Pulmonary artery endothelial cell (primary cell): ENCODE data around the gene KANSL1. TPM values are rescaled to one million over a fixed set of nuclear protein-coding genes. Genes with fewer than 3 reads are reported as not detected.

ENCODE experiments used
- DNase-seq: peaks from one replicate; pipeline ENCODE4 v3.0.0-alpha.2; 2011; ENCODE audit warnings: low read depth, low spot score
- total RNA-seq: library from RNA; depleted of rRNA; stranded (reverse); fragments of >200 nt; gene quantifications from 2 replicates; pipeline ENCODE4 v1.2.3, GENCODE V29; 2014

The KANSL1 gene
- total RNA-seq, 1 donor from 2014 or later: 48.3 TPM

DNA sequence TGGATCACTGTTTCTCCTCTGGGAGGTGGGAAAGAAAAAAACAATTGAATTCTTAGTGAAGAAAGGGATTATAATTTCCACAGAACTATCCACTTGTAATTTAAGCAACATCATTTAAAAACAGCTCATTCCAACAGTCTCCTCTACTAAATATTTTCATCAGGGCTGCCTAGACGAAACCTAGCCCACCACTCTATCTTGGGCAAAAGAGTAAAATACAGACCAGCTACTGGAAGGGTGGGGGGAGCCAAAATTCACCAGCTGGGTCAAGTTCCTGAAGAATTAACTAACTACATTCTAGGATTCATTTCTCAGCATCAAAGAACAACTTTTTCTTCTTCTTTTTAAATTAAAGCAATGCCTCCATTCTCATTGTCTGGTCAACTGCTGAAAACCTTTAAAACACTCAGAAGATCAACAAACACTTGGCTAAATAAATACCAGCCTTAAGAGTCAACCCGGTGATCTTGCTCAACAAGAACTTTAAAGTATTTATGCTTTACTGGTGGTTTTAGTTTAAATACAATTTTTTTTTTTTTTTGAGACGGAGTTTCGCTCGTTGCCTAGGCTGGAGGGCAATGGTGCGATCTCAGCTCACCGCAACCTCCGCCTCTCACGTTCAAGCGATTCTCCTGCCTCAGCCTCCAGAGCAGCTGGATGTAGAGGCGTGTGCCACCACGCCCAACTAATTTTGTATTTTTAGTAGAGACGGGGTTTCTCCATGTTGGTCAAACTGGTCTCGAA lies 25.2 kb downstream of the KANSL1 start:
- DNase-seq: no peak

DNA sequence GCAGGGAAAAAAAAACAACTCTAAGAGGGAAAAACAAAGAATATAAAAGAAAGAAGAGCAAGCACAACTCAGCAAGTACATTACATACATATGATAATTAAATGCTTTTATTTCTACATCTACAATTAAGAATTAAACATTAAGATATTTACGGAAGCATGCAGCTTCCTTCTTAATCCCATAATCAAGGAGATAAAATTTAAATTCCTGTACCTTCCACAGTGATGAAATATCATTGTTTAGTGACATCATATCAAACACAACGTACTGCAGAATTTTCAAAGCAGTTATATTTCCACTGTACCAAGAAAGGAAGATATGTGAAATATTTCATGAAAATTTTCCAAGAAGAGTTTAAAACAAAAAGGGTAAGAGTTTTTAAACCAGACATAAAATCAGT lies 26.0 kb downstream of the KANSL1 start:
- no peak for DNase-seq

DNA sequence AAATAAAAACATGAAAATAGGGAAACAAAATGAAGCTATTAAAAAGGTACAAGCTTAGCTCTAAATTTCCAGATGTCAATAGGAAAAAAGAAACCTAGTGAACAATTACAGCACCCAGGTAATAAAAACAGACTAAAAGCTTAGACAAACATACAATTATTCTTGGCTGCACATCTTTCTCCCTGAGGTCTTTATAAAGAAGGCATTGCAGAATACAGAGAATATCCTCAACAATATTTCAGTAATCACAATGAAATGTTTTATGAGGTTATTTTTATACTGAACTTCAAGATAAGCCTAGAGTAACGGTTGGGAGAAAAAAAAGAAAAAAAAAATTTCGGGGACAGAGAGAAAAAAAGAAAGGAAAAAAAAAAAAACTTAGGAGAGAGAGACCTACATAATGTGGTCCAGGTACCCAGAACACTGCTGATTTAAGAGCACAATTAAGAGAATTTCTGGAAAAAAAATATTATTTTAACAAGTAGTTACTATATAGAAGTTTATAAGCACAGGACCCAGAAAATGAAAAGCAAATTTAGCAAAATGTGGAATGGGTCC lies 26.5 kb downstream of the KANSL1 start:
- DNase-seq: no peak

DNA sequence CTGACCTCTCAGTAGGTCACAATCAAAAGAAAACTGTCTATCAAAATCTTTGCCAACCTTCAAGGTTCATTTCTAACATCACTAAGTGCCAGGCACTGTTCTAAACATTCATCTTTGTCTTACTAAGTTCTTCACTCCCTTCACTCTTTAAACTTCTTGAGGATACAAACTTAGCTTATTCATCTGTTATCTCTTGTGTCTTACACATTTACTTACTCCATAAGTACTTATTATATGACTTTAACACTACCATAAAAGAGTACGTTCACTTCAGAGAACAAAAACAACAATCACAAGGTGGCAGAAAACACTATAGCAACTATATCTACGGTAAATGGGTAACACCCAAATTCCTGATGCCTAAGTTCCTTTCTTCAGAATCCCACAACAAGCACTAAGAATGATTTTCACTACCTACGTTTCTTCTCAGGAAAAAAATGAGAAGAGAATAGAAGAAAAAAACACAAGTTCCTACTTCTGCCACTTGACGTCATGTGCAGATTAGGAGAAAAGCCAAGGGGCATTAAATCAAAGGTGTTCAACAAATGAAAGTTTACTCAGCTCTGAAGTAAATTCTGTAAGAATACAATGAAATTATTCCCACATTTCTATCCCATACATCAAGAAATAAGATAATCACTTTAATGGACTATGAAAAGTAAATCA lies 29.2 kb downstream of the KANSL1 start:
- DNase-seq: no peak

DNA sequence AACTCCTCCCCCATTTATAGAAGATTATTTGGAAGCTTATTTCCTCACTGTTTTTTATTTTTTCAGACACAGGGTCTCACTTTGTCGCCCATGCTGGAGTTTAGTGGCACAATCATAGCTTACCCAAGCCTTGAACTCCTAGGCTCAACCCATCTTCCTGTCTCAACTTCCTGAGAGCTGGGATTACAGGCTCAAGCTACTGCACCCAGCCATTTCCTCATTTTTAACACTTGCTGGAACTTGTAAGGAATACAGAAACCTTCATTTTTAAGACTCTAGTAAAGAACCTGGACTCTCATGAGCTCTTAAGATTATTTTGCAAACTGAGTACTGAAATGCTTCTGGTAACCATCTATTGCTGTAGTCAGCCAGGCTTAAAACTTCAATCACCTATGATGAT lies 29.9 kb downstream of the KANSL1 start:
- no peak for DNase-seq

DNA sequence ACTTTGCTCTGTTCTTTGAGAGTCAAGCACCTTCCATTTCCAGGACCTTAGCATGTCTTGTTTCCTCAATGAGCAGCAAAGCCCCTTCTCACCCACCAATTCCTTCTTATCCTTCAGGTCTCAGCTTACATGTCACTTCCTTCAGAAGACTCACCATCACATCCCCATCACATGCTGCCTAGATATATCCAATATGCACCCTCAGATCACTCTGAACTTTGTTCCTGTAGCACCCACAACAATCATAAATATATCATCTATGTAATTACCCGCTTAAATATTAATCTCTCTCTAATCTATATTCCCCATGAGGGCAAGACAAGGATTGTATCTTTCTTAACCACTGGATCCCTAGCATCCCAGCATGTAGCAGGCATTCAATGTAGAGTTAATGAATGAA lies 30.4 kb downstream of the KANSL1 start:
- no peak for DNase-seq

DNA sequence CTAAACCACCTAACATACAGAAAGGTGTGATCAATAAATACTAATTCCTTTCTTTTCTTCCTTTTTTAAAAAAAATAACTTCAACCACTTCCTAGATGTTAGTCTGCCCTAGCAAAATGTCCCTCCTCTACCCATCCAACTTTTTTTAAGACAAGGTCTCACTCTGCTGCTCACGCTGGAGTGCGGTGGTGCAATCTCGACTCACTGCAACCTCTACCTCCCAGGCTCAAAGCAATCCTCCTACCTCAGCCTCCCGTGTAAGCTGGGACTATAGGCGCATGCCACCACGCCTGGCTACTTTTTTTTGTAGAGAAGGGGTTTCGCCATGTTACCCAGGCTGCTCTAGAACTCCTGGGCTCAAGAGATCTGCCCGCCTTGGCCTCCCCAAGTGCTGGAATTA lies 33.1 kb downstream of the KANSL1 start:
- no peak for DNase-seq

DNA sequence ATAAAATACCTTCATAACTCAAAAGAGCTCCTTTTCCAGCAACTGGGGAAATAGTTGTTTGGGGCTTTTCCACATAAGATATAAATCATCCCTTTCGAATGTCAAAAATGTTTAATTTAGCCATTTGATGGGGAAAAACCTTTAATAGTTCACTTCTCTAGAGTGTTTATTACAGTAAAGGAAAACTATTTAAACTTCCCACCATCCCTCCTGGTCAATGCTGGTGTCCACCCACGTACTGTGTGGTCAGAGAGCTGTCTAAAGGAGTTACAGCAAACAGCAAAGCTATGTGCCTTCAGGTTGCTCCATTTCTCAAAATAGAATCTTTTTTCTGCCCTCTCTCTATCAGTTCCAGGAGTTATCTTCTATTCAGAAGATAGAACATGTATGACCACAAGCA lies 33.5 kb downstream of the KANSL1 start:
- no peak for DNase-seq

DNA sequence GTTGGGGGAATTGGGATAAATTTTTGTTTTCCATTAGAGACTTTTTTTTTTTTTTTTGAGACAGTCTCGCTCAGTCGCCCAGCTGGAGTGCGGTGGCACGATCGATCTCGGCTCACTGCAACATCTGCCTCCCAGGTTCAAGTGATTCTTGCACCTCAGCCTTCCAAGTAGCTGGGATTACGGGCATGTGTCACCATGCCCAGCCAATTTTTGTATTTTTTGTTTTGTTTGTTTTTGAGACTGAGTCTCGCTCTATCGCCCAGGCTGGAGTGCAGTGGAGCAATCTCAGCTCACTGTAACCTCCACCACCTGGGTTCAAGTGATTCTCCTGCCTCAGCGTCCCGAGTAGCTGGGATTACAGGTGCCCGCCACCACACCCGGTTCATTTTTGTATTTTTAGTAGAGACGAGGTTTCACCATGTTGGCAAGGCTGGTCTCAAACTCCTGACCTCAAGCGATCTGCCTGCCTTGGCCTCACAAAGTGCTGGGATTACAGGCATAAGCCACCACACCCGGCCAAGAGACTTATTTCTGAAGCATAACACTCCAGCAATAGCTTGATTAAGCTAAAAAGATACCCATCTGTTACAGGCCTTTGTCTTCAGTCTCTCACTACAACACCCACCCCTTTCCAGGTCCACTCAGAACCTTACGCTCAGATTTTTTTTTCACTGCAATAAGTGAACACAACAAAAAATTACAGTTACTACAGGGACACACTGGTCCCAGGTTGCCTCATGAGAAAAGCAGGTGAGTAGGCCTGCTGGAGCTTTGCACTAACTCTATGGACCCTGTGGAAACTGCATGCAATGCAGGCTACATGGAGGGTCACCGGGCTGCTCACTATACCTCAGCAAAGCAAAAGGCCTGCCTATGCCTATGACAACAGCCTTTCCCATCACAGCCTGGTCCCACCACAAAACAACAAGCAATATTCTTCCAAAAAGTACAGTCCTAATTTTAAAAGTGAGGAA lies 34.6 kb downstream of the KANSL1 start:
- no peak for DNase-seq

DNA sequence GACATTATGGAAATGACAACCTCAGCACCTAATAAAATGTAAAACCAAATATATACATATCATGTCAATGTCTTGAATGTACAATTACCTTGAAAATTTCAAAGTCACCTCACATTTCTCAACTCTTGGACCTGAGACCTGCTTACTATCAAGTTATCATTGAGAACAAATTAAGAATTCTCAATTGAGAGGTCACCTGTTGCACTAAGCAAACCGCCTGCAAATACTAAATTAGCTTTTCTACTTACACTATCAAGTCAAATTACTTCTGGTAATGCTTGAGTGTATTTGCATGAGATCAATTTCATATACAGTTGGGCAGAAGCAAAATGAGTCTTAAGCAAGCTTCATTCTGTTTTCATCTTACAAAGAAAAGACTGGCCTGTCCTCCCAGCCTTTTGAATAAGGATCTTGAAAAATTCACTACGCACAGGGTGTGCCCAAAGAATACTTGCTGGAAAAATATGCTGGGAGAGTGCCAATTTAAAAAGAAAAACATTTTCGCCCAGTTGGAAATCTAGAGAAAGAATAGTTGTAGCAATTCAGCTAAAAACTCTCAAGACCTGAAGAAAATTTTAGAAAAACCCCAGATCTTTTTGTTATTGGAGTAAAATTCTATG lies 35.7 kb downstream of the KANSL1 start:
- DNase-seq: no peak

DNA sequence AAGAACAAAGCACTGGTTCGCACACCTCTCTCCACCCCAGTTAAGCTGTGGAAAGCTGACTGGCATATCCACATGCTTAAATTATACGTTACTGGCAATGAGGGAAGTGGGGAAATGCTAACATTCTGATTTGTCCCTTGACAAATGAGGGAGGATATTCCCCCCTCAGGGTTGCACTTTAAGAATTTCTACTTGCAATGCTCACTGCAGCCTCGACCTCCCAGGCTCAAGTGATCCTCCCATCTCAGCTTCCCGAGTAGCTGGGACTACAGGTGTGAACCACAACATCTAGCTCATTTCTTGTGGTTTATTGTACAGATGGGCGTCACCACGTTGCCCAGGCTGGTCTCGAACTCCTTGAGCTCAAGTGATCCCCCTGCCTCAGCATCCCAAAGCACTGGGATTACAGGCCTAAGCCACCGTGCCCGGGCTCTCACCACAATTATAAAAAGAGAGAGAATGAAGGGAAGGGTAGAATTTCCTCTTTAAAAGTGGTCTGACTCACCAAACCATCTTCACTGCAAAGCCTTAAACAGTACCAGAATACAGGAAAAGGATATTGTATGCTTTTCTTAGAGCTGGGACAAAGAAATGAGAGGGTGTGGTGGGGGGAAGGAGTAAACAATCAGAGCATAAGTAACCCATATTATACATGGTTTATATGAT lies 38.9 kb downstream of the KANSL1 start:
- peak; percentile 57 for DNase-seq

DNA sequence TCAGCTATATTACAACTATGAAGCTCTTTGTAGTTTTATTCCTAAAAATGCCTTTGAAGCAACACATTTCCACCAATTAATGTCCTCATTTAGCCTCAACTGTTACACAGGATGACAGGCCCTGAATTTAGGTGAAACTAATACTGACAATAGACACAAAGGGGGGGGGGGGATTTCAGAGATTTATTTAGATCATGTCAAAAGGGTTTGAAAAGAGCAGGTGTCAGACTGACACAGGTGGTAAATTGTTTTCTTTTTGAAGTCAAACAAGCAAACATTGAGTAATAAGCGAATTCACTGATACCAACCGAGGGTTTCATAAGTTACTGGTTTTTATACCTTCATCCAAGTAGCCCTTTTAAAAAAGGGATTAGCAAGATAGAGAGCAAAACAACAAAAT lies 40.8 kb downstream of the KANSL1 start:
- no peak for DNase-seq

DNA sequence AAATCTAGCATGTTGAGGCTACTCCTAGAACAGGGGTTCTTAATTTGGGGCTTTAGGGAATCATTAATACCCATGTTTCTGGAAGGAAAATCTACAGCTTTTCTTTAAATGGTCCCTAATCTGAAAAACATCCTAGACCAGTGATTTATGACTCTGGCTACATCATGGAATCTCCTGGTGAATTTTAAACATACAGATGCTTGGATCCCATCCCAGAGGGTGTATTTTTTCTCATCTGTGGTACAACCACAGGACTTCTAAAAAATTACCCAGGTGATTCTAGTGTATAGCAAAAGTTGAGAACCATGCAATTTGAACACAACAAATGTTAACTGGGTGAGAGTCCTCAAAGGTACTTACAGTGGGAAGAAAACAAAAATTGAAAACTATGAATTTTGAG lies 41.5 kb downstream of the KANSL1 start:
- no peak for DNase-seq

DNA sequence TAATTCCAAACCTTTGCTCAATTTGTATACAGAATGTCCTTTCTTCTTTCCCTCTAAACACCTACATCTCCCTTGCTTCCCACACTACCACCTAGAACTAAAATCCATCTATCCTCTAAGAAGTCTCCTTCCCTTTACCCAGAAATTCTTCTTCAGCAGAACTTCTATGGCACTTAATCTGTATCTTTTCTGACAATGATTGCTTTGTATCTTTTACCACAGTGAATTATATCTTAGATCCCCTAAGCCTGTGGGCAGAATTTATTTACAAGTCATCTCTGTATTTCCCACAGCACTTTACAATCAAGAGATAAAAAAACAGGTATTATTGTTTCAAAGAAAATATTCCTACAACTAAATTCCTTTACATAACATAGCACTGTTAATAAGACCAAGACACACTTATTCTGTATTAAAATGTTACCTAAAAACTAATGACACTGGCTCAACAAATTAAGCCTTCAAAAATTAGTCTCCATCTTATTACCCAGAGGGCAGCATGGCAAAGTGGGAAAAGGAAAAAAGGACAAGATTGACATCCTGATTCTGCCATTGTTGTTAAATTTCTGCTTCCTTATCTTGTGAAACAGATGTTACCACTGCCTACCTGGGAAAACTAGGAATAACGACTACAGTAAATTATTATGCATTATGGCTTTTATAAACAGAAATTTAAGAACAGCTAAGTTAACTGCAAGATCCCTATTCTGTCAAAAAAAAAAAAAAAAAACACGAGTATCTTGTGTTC lies 42.8 kb downstream of the KANSL1 start:
- DNase-seq: no peak

DNA sequence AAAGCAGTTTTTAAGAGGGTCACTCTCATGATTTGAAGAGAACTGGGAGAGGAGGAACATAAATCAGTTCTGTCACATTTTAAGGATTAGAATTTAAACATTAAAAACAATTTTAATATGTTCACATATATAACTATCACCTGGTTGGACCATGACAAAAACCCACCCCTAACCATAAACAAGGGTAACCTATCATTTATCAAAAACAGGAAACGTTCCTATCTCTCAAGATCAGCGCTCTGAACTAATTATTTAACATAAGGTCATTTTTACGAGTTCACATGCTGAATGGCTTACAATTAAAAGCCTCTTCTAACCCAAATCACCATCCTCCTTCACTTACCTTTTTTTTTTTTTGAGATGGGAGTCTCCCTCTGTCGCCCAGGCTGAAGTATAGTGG lies 45.0 kb downstream of the KANSL1 start:
- DNase-seq: no peak

DNA sequence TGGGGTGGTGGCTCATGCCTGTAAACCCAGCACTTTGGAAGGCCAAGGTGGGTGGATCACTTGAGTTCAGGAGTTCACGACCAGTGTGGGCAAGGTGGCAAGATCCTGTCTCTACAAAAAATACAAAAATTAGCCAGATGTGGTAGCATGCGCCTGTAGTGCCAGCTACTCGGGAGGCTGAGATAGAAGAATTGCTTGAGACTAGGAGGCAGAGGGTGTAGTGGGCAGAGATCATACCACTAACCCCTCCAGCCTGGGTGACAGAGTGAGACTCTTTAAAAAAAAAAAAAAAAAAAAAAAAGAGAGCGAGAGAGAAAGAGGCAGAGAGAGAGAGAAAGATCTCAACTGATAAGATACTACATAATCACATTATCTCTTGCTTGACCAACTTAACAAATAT lies 45.9 kb downstream of the KANSL1 start:
- no peak for DNase-seq

DNA sequence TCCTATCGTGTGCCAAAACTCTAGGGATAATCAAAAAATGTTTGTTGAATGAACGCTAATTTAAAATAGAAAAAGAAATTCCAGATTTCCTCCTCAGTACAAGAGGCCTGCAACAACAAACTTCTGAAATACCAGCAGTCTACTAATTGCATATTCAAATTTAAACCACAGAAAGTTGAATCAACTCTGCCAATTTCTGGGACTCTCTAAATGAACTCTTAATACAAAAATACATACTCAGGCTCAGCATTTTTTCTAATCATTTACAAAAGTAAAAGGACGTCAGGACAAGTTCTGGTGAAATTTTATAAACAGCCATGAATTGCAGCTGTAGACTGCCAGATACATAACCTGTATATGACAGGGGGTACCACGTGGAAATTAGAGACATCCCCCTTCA lies 49.0 kb downstream of the KANSL1 start:
- no peak for DNase-seq

DNA sequence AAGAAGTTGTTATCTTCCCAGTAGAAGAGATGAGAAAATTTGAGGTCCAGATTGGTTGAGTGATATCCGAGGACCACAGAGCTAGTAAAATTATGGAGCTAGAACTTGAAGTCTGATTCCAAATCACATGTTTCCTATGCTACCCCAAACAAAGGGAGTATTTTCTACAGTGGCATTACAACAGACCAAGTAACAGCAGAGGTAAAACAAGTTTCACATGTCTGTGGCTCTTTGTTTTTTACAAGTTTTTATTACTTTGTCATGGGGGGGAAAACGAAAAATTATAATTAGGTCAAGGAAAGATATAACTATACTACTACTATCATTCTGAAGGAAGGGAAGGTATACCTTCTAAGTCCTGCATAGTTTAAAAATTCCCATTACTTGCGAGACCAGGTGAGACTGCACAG lies 49.4 kb downstream of the KANSL1 start:
- DNase-seq: no peak

DNA sequence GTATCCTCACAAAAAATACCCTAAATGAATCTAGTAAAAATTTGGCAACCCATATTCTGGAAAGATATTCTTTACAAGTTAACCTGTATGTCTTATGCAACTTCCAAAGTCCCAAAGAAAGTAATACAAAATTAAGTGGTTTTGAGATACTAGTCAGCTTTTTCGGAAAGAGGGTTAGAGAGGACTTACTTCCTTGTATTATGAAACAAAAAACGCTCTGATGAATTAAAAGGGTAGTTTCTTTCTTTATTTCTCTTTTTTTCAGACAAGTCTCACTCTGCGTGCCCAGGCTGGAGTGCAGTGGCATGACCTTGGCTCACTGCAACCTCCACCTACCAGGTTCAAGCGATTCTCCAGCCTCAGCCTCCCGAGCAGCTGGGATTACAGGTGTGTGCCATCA lies 51.6 kb downstream of the KANSL1 start:
- no peak for DNase-seq

DNA sequence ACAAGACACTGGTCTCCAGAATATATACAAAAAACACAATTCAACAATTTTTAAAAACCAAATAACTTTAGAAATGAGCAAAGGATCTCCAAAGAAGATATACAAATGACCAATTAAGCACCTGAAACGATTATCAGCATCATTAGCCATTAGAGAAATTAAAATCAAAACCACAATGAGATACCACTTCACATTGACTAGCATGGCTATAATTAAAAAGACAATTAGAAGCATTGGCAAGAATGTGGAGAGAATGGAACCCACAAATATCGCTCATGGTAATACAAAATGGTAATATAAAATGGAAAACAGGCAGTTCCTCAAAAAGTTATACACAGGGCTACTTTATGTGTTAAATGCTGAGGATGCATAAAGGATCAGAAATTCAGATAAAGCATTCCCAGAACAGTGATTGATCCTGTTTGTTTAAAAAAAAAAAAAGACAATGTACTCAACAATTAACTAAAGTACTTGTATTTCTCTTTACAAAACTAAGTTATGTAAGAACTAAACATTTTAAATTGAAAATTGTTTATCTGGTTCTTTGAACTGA lies 52.5 kb downstream of the KANSL1 start:
- no peak for DNase-seq
